ENCODE results near the gene CD79A.
"Not testable (repeated sequence)": the region's sequence is repeated elsewhere in the genome, so short reads cannot be mapped to it uniquely, and the experiment has no call there.

The CD79A gene

GRCh38 chr19:41906916-41907680, 30.0 kb downstream of the CD79A start:
- DNase-seq: no peak

- no peak for DNase-seq
These were observed 31.0 kb downstream of the CD79A start for GRCh38 chr19:41907994-41908615.

- no peak for DNase-seq
These were observed 31.8 kb downstream of the CD79A start for GRCh38 chr19:41908724-41909464.

GRCh38 chr19:41909706-41910105, 32.6 kb downstream of the CD79A start:
- DNase-seq: no peak

- no peak for DNase-seq
These were observed 33.3 kb downstream of the CD79A start for GRCh38 chr19:41910240-41910991.

- no peak for DNase-seq
These were observed 34.2 kb downstream of the CD79A start for GRCh38 chr19:41910992-41911888.

- no peak for DNase-seq
These were observed 35.0 kb downstream of the CD79A start for GRCh38 chr19:41911889-41912731.

GRCh38 chr19:41912899-41913537, 35.9 kb downstream of the CD79A start:
- no peak for DNase-seq

GRCh38 chr19:41913538-41914423, 36.7 kb downstream of the CD79A start:
- no peak for DNase-seq

GRCh38 chr19:41914424-41914834, 37.4 kb downstream of the CD79A start:
- DNase-seq: not testable (repeated sequence)

GRCh38 chr19:41915021-41915775, 38.1 kb downstream of the CD79A start:
- no peak for DNase-seq

- no peak for DNase-seq
These were observed 38.8 kb downstream of the CD79A start for GRCh38 chr19:41915776-41916414.

- DNase-seq: no peak
These were observed 40.6 kb downstream of the CD79A start for GRCh38 chr19:41917676-41918075.

- no peak for DNase-seq
These were observed 41.0 kb downstream of the CD79A start for GRCh38 chr19:41918095-41918494.

GRCh38 chr19:41918653-41919244, 41.7 kb downstream of the CD79A start:
- no peak for DNase-seq

- DNase-seq: no peak
These were observed 43.1 kb downstream of the CD79A start for GRCh38 chr19:41919948-41920712.

All from MV-4-11 (cell line).